ENCODE results near the gene NDC1. TPM values are rescaled to one million over a fixed set of nuclear protein-coding genes. Genes with fewer than 3 reads are reported as not detected.

The NDC1 gene
- total RNA-seq, 1 donor from 2014 or later: 14.8 TPM

DNA sequence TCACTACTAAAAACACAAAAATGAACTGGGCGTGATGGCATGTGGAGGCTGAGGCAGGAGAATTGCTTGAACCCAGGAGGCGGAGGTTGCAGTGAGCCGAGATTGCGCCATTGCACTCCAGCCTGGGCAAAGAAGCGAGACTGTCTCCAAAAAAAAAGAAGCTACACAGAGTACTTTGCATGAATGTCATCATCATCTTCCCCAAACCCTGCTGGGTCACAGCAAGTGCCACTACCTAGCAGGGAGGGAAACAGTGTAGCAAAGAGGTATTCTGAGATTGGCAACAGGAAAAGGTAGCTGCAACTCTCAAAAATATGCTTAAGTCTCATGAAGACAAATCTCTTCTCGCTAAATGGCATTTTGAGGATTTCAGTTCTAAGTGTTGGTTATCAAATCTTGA, 12.8 kb downstream of the NDC1 start:
- H3K27ac ChIP-seq (ENCODE audit: low read depth, low read length): no peak overlapping the region
- H4K20me1 ChIP-seq (ENCODE audit: insufficient read depth, low read length): peaks cover 4% of the 10 kb centered on the region
- no peaks in the 10 kb centered on the region for H3K27me3 Mint-ChIP-seq (ENCODE audit: low read depth, unreplicated experiment)
- H3K36me3 Mint-ChIP-seq (ENCODE audit: low read depth, unreplicated experiment): no peaks in the 10 kb centered on the region
- H3K4me1 Mint-ChIP-seq (ENCODE audit: low read depth, unreplicated experiment): no peaks in the 10 kb centered on the region
- DNase-seq (ENCODE audit: low read depth) (no peak), FAIRE-seq (no peak)
- H3K27me3 ChIP-seq (ENCODE audit: insufficient read depth, low read length): no peaks in the 10 kb centered on the region
- H3K4me3 ChIP-seq (ENCODE audit: insufficient read depth, low read depth, low read length): no peak overlapping the region
- H3K9me3 ChIP-seq (ENCODE audit: insufficient read depth, low read depth, low read length): no peaks in the 10 kb centered on the region
- no peaks in the 10 kb centered on the region for H3K4me1 ChIP-seq (ENCODE audit: insufficient read depth, low read length)
- H3K27ac Mint-ChIP-seq (ENCODE audit: unreplicated experiment): no peak overlapping the region
- TF ChIP-seq EZH2 (IDR thresholded peaks at IDR 0.05; ENCODE audit: insufficient read depth, low read length): no peak
- TF ChIP-seq, protein P1, sequence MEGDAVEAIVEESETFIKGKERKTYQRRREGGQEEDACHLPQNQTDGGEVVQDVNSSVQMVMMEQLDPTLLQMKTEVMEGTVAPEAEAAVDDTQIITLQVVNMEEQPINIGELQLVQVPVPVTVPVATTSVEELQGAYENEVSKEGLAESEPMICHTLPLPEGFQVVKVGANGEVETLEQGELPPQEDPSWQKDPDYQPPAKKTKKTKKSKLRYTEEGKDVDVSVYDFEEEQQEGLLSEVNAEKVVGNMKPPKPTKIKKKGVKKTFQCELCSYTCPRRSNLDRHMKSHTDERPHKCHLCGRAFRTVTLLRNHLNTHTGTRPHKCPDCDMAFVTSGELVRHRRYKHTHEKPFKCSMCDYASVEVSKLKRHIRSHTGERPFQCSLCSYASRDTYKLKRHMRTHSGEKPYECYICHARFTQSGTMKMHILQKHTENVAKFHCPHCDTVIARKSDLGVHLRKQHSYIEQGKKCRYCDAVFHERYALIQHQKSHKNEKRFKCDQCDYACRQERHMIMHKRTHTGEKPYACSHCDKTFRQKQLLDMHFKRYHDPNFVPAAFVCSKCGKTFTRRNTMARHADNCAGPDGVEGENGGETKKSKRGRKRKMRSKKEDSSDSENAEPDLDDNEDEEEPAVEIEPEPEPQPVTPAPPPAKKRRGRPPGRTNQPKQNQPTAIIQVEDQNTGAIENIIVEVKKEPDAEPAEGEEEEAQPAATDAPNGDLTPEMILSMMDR (IDR thresholded peaks at IDR 0.05; ENCODE audit: insufficient read depth, low read depth, low read length): no peak
- no peak overlapping the region for H3K4me3 Mint-ChIP-seq (ENCODE audit: unreplicated experiment)
- peaks cover 9% of the 10 kb centered on the region for H3K36me3 ChIP-seq (ENCODE audit: insufficient read depth, low read length)
- H3K4me2 ChIP-seq (ENCODE audit: low read length): no peak overlapping the region
- H3K9ac ChIP-seq (ENCODE audit: low read length): no peak overlapping the region
- no peak overlapping the region for H2AFZ ChIP-seq (ENCODE audit: low read depth, low read length)
- H3K9me3 Mint-ChIP-seq (ENCODE audit: unreplicated experiment): no peaks in the 10 kb centered on the region
- H3K79me2 ChIP-seq (ENCODE audit: insufficient read depth, low read length): peaks cover 3% of the 10 kb centered on the region

DNA sequence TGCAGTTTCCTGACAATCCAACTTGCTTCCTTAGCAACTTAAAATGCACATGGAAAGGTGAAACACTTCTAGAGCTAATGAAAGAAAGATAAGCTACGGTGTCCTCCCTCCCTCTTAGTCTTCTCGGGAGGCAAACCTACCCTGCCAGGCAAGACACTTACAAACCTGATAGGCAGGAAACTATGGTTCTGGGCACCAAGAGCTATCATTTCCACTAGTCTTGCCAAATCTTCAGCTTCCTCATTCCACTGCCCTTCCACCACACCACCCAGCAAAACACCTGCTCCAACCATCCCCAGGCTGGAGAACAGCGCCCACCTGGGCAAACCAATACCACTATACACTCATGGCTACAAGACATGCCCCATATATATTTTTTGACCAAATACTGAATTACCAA, 15.2 kb downstream of the NDC1 start:
- no peak overlapping the region for H2AFZ ChIP-seq (ENCODE audit: low read depth, low read length)
- FAIRE-seq (no peak), DNase-seq (ENCODE audit: low read depth) (no peak)
- Mint-ChIP-seq H3K27ac (ENCODE audit: unreplicated experiment) (no peak overlapping the region), H3K4me3 (ENCODE audit: unreplicated experiment) (no peak overlapping the region), H3K36me3 (ENCODE audit: low read depth, unreplicated experiment) (no peaks in the 10 kb centered on the region), H3K27me3 (ENCODE audit: low read depth, unreplicated experiment) (no peaks in the 10 kb centered on the region), H3K4me1 (ENCODE audit: low read depth, unreplicated experiment) (no peaks in the 10 kb centered on the region), H3K9me3 (ENCODE audit: unreplicated experiment) (no peaks in the 10 kb centered on the region)
- no peak overlapping the region for H3K4me2 ChIP-seq (ENCODE audit: low read length)
- H3K27me3 ChIP-seq (ENCODE audit: insufficient read depth, low read length): no peaks in the 10 kb centered on the region
- no peaks in the 10 kb centered on the region for H3K9me3 ChIP-seq (ENCODE audit: insufficient read depth, low read depth, low read length)
- no peaks in the 10 kb centered on the region for H3K4me1 ChIP-seq (ENCODE audit: insufficient read depth, low read length)
- H3K4me3 ChIP-seq (ENCODE audit: insufficient read depth, low read depth, low read length): no peak overlapping the region
- no peak overlapping the region for H3K27ac ChIP-seq (ENCODE audit: low read depth, low read length)
- peaks cover 6% of the 10 kb centered on the region for H3K79me2 ChIP-seq (ENCODE audit: insufficient read depth, low read length)
- H3K9ac ChIP-seq (ENCODE audit: low read length): no peak overlapping the region
- no peak for TF ChIP-seq EZH2 (IDR thresholded peaks at IDR 0.05; ENCODE audit: insufficient read depth, low read length)
- TF ChIP-seq, protein P1 (IDR thresholded peaks at IDR 0.05; ENCODE audit: insufficient read depth, low read depth, low read length): no peak
- peaks cover 4% of the 10 kb centered on the region for H4K20me1 ChIP-seq (ENCODE audit: insufficient read depth, low read length)
- H3K36me3 ChIP-seq (ENCODE audit: insufficient read depth, low read length): peaks cover 13% of the 10 kb centered on the region

DNA sequence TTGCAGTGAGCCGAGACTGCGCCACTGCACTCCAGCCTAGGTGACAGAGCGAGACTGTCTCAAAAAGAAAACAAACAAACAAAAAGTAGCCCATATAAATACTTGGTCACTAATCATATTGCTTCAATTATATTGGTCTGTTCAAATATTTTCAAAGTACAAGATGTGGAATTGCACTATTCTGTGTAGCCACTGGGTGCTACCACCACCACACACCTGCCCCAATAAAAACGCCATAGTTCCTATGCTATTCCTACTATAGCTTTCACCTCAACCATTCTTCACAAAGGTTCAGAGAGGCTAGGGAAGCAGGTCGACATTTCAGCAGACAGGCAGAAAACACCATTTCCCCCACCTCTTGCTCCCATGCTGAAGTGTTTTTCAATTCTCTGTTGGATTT, 16.7 kb downstream of the NDC1 start:
- Histone ChIP-seq H4K20me1 (ENCODE audit: insufficient read depth, low read length) (peaks cover 4% of the 10 kb centered on the region), H3K9me3 (ENCODE audit: insufficient read depth, low read depth, low read length) (no peaks in the 10 kb centered on the region), H3K27ac (ENCODE audit: low read depth, low read length) (no peak overlapping the region), H3K4me3 (ENCODE audit: insufficient read depth, low read depth, low read length) (no peak overlapping the region), H3K27me3 (ENCODE audit: insufficient read depth, low read length) (no peaks in the 10 kb centered on the region), H3K4me2 (ENCODE audit: low read length) (no peak overlapping the region), H2AFZ (ENCODE audit: low read depth, low read length) (no peak overlapping the region), H3K4me1 (ENCODE audit: insufficient read depth, low read length) (no peaks in the 10 kb centered on the region), H3K36me3 (ENCODE audit: insufficient read depth, low read length) (peaks cover 13% of the 10 kb centered on the region), H3K79me2 (ENCODE audit: insufficient read depth, low read length) (peaks cover 6% of the 10 kb centered on the region), H3K9ac (ENCODE audit: low read length) (no peak overlapping the region)
- Mint-ChIP-seq H3K27me3 (ENCODE audit: low read depth, unreplicated experiment) (no peaks in the 10 kb centered on the region), H3K9me3 (ENCODE audit: unreplicated experiment) (no peaks in the 10 kb centered on the region), H3K36me3 (ENCODE audit: low read depth, unreplicated experiment) (peaks cover 7% of the 10 kb centered on the region), H3K4me3 (ENCODE audit: unreplicated experiment) (no peak overlapping the region), H3K27ac (ENCODE audit: unreplicated experiment) (no peak overlapping the region), H3K4me1 (ENCODE audit: low read depth, unreplicated experiment) (no peaks in the 10 kb centered on the region)
- FAIRE-seq (no peak), DNase-seq (ENCODE audit: low read depth) (no peak)
- TF ChIP-seq, protein P1 (IDR thresholded peaks at IDR 0.05; ENCODE audit: insufficient read depth, low read depth, low read length): peak; percentile 5
- TF ChIP-seq EZH2 (IDR thresholded peaks at IDR 0.05; ENCODE audit: insufficient read depth, low read length): no peak
